Uterus (tissue), 2 donors: ENCODE results near the gene ACTN1.
"Not testable (repeated sequence)": the region's sequence is repeated elsewhere in the genome, so short reads cannot be mapped to it uniquely, and the experiment has no call there.

Experiments
- CTCF ChIP-seq, 4 experiments: fragments of 200-600 bp in 2 of 4; fragments of 450-650 bp in 2 of 4; sonication (generic) in 2 of 4; IDR thresholded peaks; one replicate each; pipeline ENCODE4 v1.5.1; 2016 to 2019; ENCODE audit warnings: antibody characterized with exemption in 4 of 4, mild to moderate bottlenecking in 2 of 4, moderate library complexity in 1 of 4
- POLR2A ChIP-seq, 2 donors: fragments of 450-650 bp; IDR thresholded peaks; one replicate each; pipeline ENCODE4 v1.6.1; 2016; ENCODE audit warnings: antibody characterized with exemption in 2 of 2, mild to moderate bottlenecking in 1 of 2, moderate library complexity in 1 of 2

DNA sequence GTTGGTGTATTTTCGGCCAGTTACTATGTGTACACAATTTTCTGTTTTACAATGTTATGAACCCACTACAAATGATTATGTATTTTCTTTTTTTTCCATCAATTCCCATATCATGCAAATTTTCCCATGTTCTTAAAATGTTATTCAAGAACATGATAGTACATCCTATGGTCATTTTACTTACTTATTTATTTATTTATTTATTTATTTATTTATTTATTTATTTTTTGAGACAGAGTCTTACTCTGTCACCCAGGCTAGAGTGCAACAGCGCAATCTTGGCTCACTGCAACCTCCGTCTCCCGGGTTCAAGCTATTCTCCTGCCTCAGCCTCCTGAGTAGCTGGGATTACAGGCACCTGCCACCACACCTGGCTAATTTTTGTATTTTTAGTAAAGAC is 131.5 kb downstream of the ACTN1 start:
- TF ChIP-seq CTCF, POLR2A (IDR thresholded peaks at IDR 0.05): not testable (repeated sequence)
